Measurements from ENCODE around the gene TAS2R14. TPM values are rescaled to one million over a fixed set of nuclear protein-coding genes. Genes with fewer than 3 reads are reported as not detected.

Gene TAS2R14
- total and polyA plus RNA-seq, 8 donors, result 1.2 to 5.0 (median 4.7) TPM

- Histone ChIP-seq H3K27ac (no peak overlapping the region), H3K4me3 (no peak overlapping the region), H3K27me3 (no peaks in the 10 kb centered on the region), H3K4me1 (no peaks in the 10 kb centered on the region), H3K36me3 (no peaks in the 10 kb centered on the region), H3K9me3 (peaks cover 0 to 3% of the 10 kb centered on the region in 2 donors)
- intact Hi-C loops (cut with DNase I), result no loop called here
- ATAC-seq, result peak; percentile 52
- peak in 2 of 4 donors; percentile 14 to 32 for DNase-seq
- no peak for TF ChIP-seq CTCF (IDR thresholded peaks at IDR 0.05)
Observed at GRCh38 chr12:10941916-10942607, 3.0 kb upstream of the TAS2R14 start.

GRCh38 chr12:10941369-10941768 is 2.3 kb upstream of the TAS2R14 start:
- DNase-seq (no peak), ATAC-seq (no peak)
- intact Hi-C loops (cut with DNase I), result no loop called here
- H3K27me3 ChIP-seq, result no peaks in the 10 kb centered on the region
- H3K36me3 ChIP-seq, result no peaks in the 10 kb centered on the region
- H3K4me1 ChIP-seq, result no peaks in the 10 kb centered on the region
- H3K4me3 ChIP-seq, result no peak overlapping the region
- TF ChIP-seq CTCF (IDR thresholded peaks at IDR 0.05), result no peak
- H3K9me3 ChIP-seq, result peaks cover 0 to 1% of the 10 kb centered on the region in 2 donors
- no peak overlapping the region for H3K27ac ChIP-seq

GRCh38 chr12:10940389-10940788 is 1.3 kb upstream of the TAS2R14 start:
- Histone ChIP-seq H3K27me3 (no peaks in the 10 kb centered on the region), H3K36me3 (no peaks in the 10 kb centered on the region), H3K9me3 (peaks cover 0 to 1% of the 10 kb centered on the region in 2 donors), H3K4me3 (no peak overlapping the region), H3K27ac (no peak overlapping the region), H3K4me1 (no peaks in the 10 kb centered on the region)
- ATAC-seq (no peak), DNase-seq (no peak)
- TF ChIP-seq CTCF (IDR thresholded peaks at IDR 0.05), result no peak
- intact Hi-C loops (cut with DNase I), result no loop called here

- Histone ChIP-seq H3K4me3 (no peak overlapping the region), H3K36me3 (no peaks in the 10 kb centered on the region), H3K27ac (no peak overlapping the region), H3K9me3 (no peaks in the 10 kb centered on the region), H3K4me1 (no peaks in the 10 kb centered on the region), H3K27me3 (no peaks in the 10 kb centered on the region)
- intact Hi-C loops (cut with DNase I), result no loop called here
- no peak for TF ChIP-seq CTCF (IDR thresholded peaks at IDR 0.05)
- DNase-seq, result no peak
- ATAC-seq, result no peak
Observed at GRCh38 chr12:10936506-10936905, 2.6 kb downstream of the TAS2R14 start.

- ATAC-seq (no peak), DNase-seq (no peak)
- no peak within 1 kb of the TSS for H3K27ac ChIP-seq
- no peaks in the 10 kb centered on the region for H3K9me3 ChIP-seq
- no peak within 1 kb of the TSS for H3K4me3 ChIP-seq
- intact Hi-C loops (cut with DNase I), result no loop called here
- H3K4me1 ChIP-seq, result no peaks in the 10 kb centered on the region
- no peaks in the 10 kb centered on the region for H3K27me3 ChIP-seq
- TF ChIP-seq CTCF (IDR thresholded peaks at IDR 0.05), result no peak
- H3K36me3 ChIP-seq, result no peaks in the 10 kb centered on the region
Observed at GRCh38 chr12:10928746-10929286, 10.2 kb downstream of the TAS2R14 start, which contains the start of gene PRH2. Gene PRH2, plus strand, starts transcription at chr12:10929236. Its CDS starts 38 bp downstream, at chr12:10929274.
